Measurements from ENCODE around the gene RIMS4. TPM values are rescaled to one million over a fixed set of nuclear protein-coding genes. Genes with fewer than 3 reads are reported as not detected.

Gene RIMS4
- total RNA-seq, 1 donor from 2014 or later, result 0.11 TPM

GRCh38 chr20:44705364-44706094 is 104.8 kb downstream of the RIMS4 start:
- intact Hi-C loops (cut with micrococcal nuclease), result no loop called here
- H3K27me3 ChIP-seq (ENCODE audit: low read depth), result no peaks in the 10 kb centered on the region
- H3K4me1 ChIP-seq, result peaks cover 53% of the 10 kb centered on the region
- H3K36me3 ChIP-seq, result no peaks in the 10 kb centered on the region
- H3K4me3 ChIP-seq, result no peak overlapping the region
- H3K9me3 ChIP-seq (replicated peaks), result no peaks in the 10 kb centered on the region
- no peak for DNase-seq
- peak overlapping the region; percentile 85 for H3K27ac ChIP-seq (replicated peaks)
- no peak for TF ChIP-seq CTCF (IDR thresholded peaks at IDR 0.05; ENCODE audit: borderline replicate concordance)

GRCh38 chr20:44704551-44704971 is 105.8 kb downstream of the RIMS4 start:
- peaks cover 55% of the 10 kb centered on the region for H3K4me1 ChIP-seq
- intact Hi-C loops (cut with micrococcal nuclease), result no loop called here
- no peaks in the 10 kb centered on the region for H3K9me3 ChIP-seq (replicated peaks)
- no peak overlapping the region for H3K4me3 ChIP-seq
- peak overlapping the region; percentile 85 for H3K27ac ChIP-seq (replicated peaks)
- no peaks in the 10 kb centered on the region for H3K36me3 ChIP-seq
- DNase-seq, result no peak
- H3K27me3 ChIP-seq (ENCODE audit: low read depth), result no peaks in the 10 kb centered on the region
- TF ChIP-seq CTCF (IDR thresholded peaks at IDR 0.05; ENCODE audit: borderline replicate concordance), result no peak

- Histone ChIP-seq H3K4me3 (no peak overlapping the region), H3K36me3 (no peaks in the 10 kb centered on the region), H3K27me3 (ENCODE audit: low read depth) (no peaks in the 10 kb centered on the region), H3K4me1 (peaks cover 55% of the 10 kb centered on the region), H3K9me3 (replicated peaks) (no peaks in the 10 kb centered on the region), H3K27ac (replicated peaks) (peak overlapping the region; percentile 85)
- DNase-seq, result no peak
- intact Hi-C loops (cut with micrococcal nuclease), result no loop called here
- TF ChIP-seq CTCF (IDR thresholded peaks at IDR 0.05; ENCODE audit: borderline replicate concordance), result no peak
Measured at GRCh38 chr20:44703956-44704488, 106.3 kb downstream of the RIMS4 start.

- TF ChIP-seq CTCF (IDR thresholded peaks at IDR 0.05; ENCODE audit: borderline replicate concordance), result no peak
- Histone ChIP-seq H3K27ac (replicated peaks) (peak overlapping the region; percentile 85), H3K4me1 (peaks cover 55% of the 10 kb centered on the region), H3K36me3 (no peaks in the 10 kb centered on the region), H3K4me3 (no peak overlapping the region), H3K9me3 (replicated peaks) (no peaks in the 10 kb centered on the region), H3K27me3 (ENCODE audit: low read depth) (no peaks in the 10 kb centered on the region)
- intact Hi-C loops (cut with micrococcal nuclease), result no loop called here
- DNase-seq, result no peak
Measured at GRCh38 chr20:44703183-44703925, 107.0 kb downstream of the RIMS4 start.

GRCh38 chr20:44702776-44703175 is 107.6 kb downstream of the RIMS4 start:
- Histone ChIP-seq H3K4me3 (peak overlapping the region; percentile 20), H3K4me1 (peaks cover 55% of the 10 kb centered on the region), H3K36me3 (no peaks in the 10 kb centered on the region), H3K27ac (replicated peaks) (peak overlapping the region; percentile 85), H3K27me3 (ENCODE audit: low read depth) (no peaks in the 10 kb centered on the region), H3K9me3 (replicated peaks) (no peaks in the 10 kb centered on the region)
- peak; percentile 91 for DNase-seq
- TF ChIP-seq CTCF (IDR thresholded peaks at IDR 0.05; ENCODE audit: borderline replicate concordance), result peak; percentile 23
- intact Hi-C loops (cut with micrococcal nuclease), result no loop called here

Measured in left ventricle myocardium inferior (tissue), 1 donor.